Measurements from ENCODE around the gene SIDT1.

SIDT1 gene

DNA sequence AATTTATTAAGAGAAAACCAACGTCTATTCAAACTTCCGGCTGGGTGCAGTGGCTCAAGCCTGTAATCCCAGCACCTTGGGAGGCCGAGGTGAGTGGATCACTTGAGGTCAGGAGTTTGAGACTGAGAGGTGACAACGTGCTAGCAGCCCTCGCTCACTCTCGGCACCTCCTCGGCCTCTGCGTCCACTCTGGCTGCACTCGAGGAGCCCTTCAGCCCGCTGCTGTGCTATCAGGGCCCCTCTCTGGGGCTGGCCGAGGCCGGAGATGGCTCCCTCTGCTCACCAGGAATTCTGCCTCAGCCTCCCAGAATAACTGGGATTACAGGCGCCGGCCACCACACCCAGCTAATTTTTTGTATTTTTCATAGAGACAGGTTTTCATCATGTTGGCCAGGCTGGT is 105.4 kb downstream of the SIDT1 start:
- no peaks in the 10 kb centered on the region for H3K4me1 ChIP-seq (ENCODE audit: insufficient read depth, poor library complexity, severe bottlenecking)
- H3K4me3 ChIP-seq (ENCODE audit: severe bottlenecking) = no peak overlapping the region
- DNase-seq (ENCODE audit: low spot score) (no peak), ATAC-seq (ENCODE audit: low read depth) (no peak)
- H3K27ac ChIP-seq (ENCODE audit: poor library complexity, severe bottlenecking) = no peak overlapping the region
- H3K27me3 ChIP-seq (ENCODE audit: insufficient read depth, poor library complexity, severe bottlenecking) = no peaks in the 10 kb centered on the region
- TF ChIP-seq CTCF (IDR thresholded peaks at IDR 0.05; ENCODE audit: poor library complexity, severe bottlenecking) = no peak
- H3K36me3 ChIP-seq (ENCODE audit: low read depth) = no peaks in the 10 kb centered on the region
- no peaks in the 10 kb centered on the region for H3K9me3 ChIP-seq (ENCODE audit: severe bottlenecking)

- no peaks in the 10 kb centered on the region for H3K27me3 ChIP-seq (ENCODE audit: insufficient read depth, poor library complexity, severe bottlenecking)
- H3K27ac ChIP-seq (ENCODE audit: poor library complexity, severe bottlenecking) = no peak overlapping the region
- no peak for ATAC-seq (ENCODE audit: low read depth)
- H3K4me3 ChIP-seq (ENCODE audit: severe bottlenecking) = no peak overlapping the region
- H3K9me3 ChIP-seq (ENCODE audit: severe bottlenecking) = no peaks in the 10 kb centered on the region
- no peaks in the 10 kb centered on the region for H3K36me3 ChIP-seq (ENCODE audit: low read depth)
- TF ChIP-seq CTCF (IDR thresholded peaks at IDR 0.05; ENCODE audit: poor library complexity, severe bottlenecking) = no peak
- H3K4me1 ChIP-seq (ENCODE audit: insufficient read depth, poor library complexity, severe bottlenecking) = no peaks in the 10 kb centered on the region
- no peak for DNase-seq (ENCODE audit: low spot score)
Observed at GRCh38 chr3:113638910-113639309, 106.6 kb downstream of the SIDT1 start.

DNA sequence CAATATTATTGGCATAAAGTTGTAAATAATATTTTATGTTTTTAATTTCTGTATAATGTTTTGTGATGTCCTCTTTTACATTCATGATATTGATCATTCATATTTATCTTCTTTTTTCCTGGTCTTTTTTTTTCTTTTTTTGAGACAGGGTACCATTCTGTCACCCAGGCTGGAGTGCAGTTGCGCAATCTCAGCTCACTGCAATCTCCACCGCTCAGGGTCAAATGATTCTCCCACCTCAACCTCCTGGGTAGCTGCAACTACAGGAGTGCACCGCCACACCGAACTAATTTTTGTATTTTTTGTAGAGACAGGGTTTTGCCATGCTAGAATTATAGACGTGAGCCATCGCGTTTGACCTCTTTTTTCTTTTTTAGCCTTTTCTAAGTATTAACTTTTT is 111.2 kb downstream of the SIDT1 start:
- ATAC-seq (ENCODE audit: low read depth) (no peak), DNase-seq (ENCODE audit: low spot score) (no peak)
- Histone ChIP-seq H3K9me3 (ENCODE audit: severe bottlenecking) (peaks cover 4% of the 10 kb centered on the region), H3K4me1 (ENCODE audit: insufficient read depth, poor library complexity, severe bottlenecking) (no peaks in the 10 kb centered on the region), H3K27ac (ENCODE audit: poor library complexity, severe bottlenecking) (no peak overlapping the region), H3K36me3 (ENCODE audit: low read depth) (no peaks in the 10 kb centered on the region), H3K27me3 (ENCODE audit: insufficient read depth, poor library complexity, severe bottlenecking) (no peaks in the 10 kb centered on the region), H3K4me3 (ENCODE audit: severe bottlenecking) (no peak overlapping the region)
- TF ChIP-seq CTCF (IDR thresholded peaks at IDR 0.05; ENCODE audit: poor library complexity, severe bottlenecking) = no peak

DNA sequence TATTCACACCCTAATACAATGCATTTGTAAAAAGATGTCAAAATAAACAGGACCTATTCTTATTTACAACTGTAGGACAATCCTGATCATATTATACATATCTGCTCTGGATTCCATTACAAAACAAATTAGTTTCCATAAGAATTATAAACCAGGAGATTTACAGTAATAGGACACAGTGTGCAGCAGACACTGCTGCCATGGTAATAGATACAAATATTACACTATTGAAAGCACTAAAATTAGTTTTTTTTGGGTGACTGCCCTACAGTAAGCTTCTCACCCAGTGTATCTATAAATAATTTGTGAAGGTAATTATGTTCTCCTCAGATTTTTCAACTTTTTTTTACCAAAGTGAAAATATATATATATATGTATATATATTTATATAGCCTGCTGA is 116.2 kb downstream of the SIDT1 start:
- ATAC-seq (ENCODE audit: low read depth) (no peak), DNase-seq (ENCODE audit: low spot score) (no peak)
- Histone ChIP-seq H3K27ac (ENCODE audit: poor library complexity, severe bottlenecking) (no peak overlapping the region), H3K4me1 (ENCODE audit: insufficient read depth, poor library complexity, severe bottlenecking) (no peaks in the 10 kb centered on the region), H3K9me3 (ENCODE audit: severe bottlenecking) (peaks cover 4% of the 10 kb centered on the region), H3K4me3 (ENCODE audit: severe bottlenecking) (no peak overlapping the region), H3K27me3 (ENCODE audit: insufficient read depth, poor library complexity, severe bottlenecking) (no peaks in the 10 kb centered on the region), H3K36me3 (ENCODE audit: low read depth) (no peaks in the 10 kb centered on the region)
- no peak for TF ChIP-seq CTCF (IDR thresholded peaks at IDR 0.05; ENCODE audit: poor library complexity, severe bottlenecking)

DNA sequence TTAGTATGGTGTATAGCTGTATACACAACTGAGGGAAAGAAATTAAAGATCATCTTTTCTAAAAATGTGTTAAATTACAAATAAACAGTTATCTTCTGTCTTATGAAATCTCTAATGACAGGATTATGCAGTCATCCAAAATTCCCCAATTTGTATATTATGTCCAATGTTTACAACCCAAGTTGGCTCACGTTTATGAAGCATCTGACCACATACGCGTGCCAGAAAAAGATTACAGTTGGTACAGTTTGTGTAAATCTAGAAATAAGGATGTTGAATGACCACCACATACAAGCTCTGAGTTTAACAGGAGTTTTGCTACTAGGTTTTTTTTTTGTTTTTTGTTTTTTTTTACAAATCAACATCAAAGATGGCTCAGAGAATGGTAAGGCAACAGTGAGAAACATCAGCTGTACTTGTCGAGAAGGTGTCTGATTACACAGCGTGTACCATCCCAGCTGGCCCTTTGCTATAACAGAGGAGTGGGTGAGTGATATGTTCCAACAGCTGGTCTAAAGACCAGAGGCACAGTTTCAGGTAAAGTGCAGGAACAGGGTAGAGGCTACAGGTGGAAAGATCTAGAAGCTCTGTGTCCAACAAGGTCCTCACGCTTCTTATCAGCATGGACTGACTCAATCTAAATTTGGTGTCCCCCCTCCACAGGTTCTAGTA is 117.0 kb downstream of the SIDT1 start:
- H3K27me3 ChIP-seq (ENCODE audit: insufficient read depth, poor library complexity, severe bottlenecking) = no peaks in the 10 kb centered on the region
- H3K27ac ChIP-seq (ENCODE audit: poor library complexity, severe bottlenecking) = no peak overlapping the region
- H3K4me3 ChIP-seq (ENCODE audit: severe bottlenecking) = no peak overlapping the region
- H3K4me1 ChIP-seq (ENCODE audit: insufficient read depth, poor library complexity, severe bottlenecking) = no peaks in the 10 kb centered on the region
- no peak for DNase-seq (ENCODE audit: low spot score)
- H3K9me3 ChIP-seq (ENCODE audit: severe bottlenecking) = peaks cover 4% of the 10 kb centered on the region
- no peaks in the 10 kb centered on the region for H3K36me3 ChIP-seq (ENCODE audit: low read depth)
- TF ChIP-seq CTCF (IDR thresholded peaks at IDR 0.05; ENCODE audit: poor library complexity, severe bottlenecking) = no peak
- no peak for ATAC-seq (ENCODE audit: low read depth)
